ENCODE measurements around the gene KRTAP10-6.
"Not testable (repeated sequence)": the region's sequence is repeated elsewhere in the genome, so short reads cannot be mapped to it uniquely, and the experiment has no call there.

Gene KRTAP10-6

GRCh38 chr21:44592446-44593311 is at the start of gene KRTAP10-6:
Gene KRTAP10-6 (minus strand): TSS chr21:44592505. CDS start chr21:44592484, 21 bp downstream.
- no peak for DNase-seq (ENCODE audit: low read depth)

GRCh38 chr21:44640761-44641160 is 48.5 kb upstream of the KRTAP10-6 start:
- DNase-seq (ENCODE audit: low read depth), result no peak

GRCh38 chr21:44639331-44639655 is 47.0 kb upstream of the KRTAP10-6 start:
- DNase-seq (ENCODE audit: low read depth), result no peak

- DNase-seq (ENCODE audit: low read depth), result not testable (repeated sequence)
These were observed 46.4 kb upstream of the KRTAP10-6 start for GRCh38 chr21:44638506-44639330.

- DNase-seq (ENCODE audit: low read depth), result not testable (repeated sequence)
These were observed 45.6 kb upstream of the KRTAP10-6 start for GRCh38 chr21:44637851-44638348.

- no peak for DNase-seq (ENCODE audit: low read depth)
These were observed 44.9 kb upstream of the KRTAP10-6 start, which contains the start of gene KRTAP10-10 for GRCh38 chr21:44637018-44637850. Gene KRTAP10-10 (plus strand): TSS chr21:44637356. CDS start chr21:44637418, 62 bp downstream.

- no peak for DNase-seq (ENCODE audit: low read depth)
These were observed 44.1 kb upstream of the KRTAP10-6 start for GRCh38 chr21:44636209-44637017.

GRCh38 chr21:44632067-44632466 is 39.8 kb upstream of the KRTAP10-6 start:
- no peak for DNase-seq (ENCODE audit: low read depth)

GRCh38 chr21:44630440-44630839 is 38.1 kb upstream of the KRTAP10-6 start:
- no peak for DNase-seq (ENCODE audit: low read depth)

- no peak for DNase-seq (ENCODE audit: low read depth)
These were observed 36.5 kb upstream of the KRTAP10-6 start for GRCh38 chr21:44628707-44629391.

GRCh38 chr21:44627831-44628233 is 35.5 kb upstream of the KRTAP10-6 start:
- DNase-seq (ENCODE audit: low read depth), result not testable (repeated sequence)

- DNase-seq (ENCODE audit: low read depth), result not testable (repeated sequence)
These were observed 35.0 kb upstream of the KRTAP10-6 start for GRCh38 chr21:44627181-44627822.

- no peak for DNase-seq (ENCODE audit: low read depth)
These were observed 34.4 kb upstream of the KRTAP10-6 start, which contains the start of gene KRTAP10-9 for GRCh38 chr21:44626673-44627143. Gene KRTAP10-9 (plus strand): TSS chr21:44627093. CDS start chr21:44627172, 79 bp downstream.

- no peak for DNase-seq (ENCODE audit: low read depth)
These were observed 34.0 kb upstream of the KRTAP10-6 start for GRCh38 chr21:44626262-44626661.

GRCh38 chr21:44625756-44626155 is 33.5 kb upstream of the KRTAP10-6 start:
- DNase-seq (ENCODE audit: low read depth), result no peak

- DNase-seq (ENCODE audit: low read depth), result no peak
These were observed 31.3 kb upstream of the KRTAP10-6 start for GRCh38 chr21:44623575-44623974.

GRCh38 chr21:44619886-44620285 is 27.6 kb upstream of the KRTAP10-6 start:
- no peak for DNase-seq (ENCODE audit: low read depth)

GRCh38 chr21:44618909-44619308 is 26.6 kb upstream of the KRTAP10-6 start:
- peak; percentile 43 for DNase-seq (ENCODE audit: low read depth)

GRCh38 chr21:44618504-44618903 is 26.2 kb upstream of the KRTAP10-6 start:
- no peak for DNase-seq (ENCODE audit: low read depth)

All from activated T-cell treated with anti-CD3 and anti-CD28 coated beads for 1 hour (primary cell).